K562 (cell line): ENCODE results near the gene C2orf81. TPM values are rescaled to one million over a fixed set of nuclear protein-coding genes. Genes with fewer than 3 reads are reported as not detected.

ENCODE experiments used
- ATAC-seq: fragments of 200-7000 bp; cut with Tn5 transposase; 3 replicates; pipeline ENCODE4 v1.9.1; 2020; ENCODE audit warnings: moderate library complexity
- BruUV-seq: library from RNA; stranded (reverse); fragments of 400-500 nt; replicated peaks from 2 replicates; lab custom pipeline; 2021; lab: Mats Ljungman, UMichigan
- CTCF ChIA-PET: fragments of 300-600 bp; formaldehyde crosslinking; extraction: SDS; loops from one replicate; lab custom pipeline; 2021; ENCODE audit warnings: low intra/inter-chr PET ratio; lab: Yijun Ruan, JAX
- POLR2A ChIA-PET: fragments of 300-600, 350-650 bp; sonication (Branson Sonifier 250); formaldehyde crosslinking; extraction: SDS; loops from one replicate; lab custom pipeline; 2021; ENCODE audit warnings: antibody characterized with exemption, inconsistent platforms; lab: Yijun Ruan, JAX
- DNase-seq, 4 experiments: peaks; one replicate each; pipeline versions ENCODE4 v3.0.0 to v3.0.0-alpha.2; 2011 to 2018; ENCODE audit warnings: low spot score in 3 of 4, mixed read lengths in 3 of 4; ENCODE audit errors: extremely low read depth in 1 of 4
- FAIRE-seq: peaks from 2 replicates; lab custom pipeline; 2011; peaks lifted over from hg19 to GRCh38; lab: Jason Lieb, UNC
- H2AFZ ChIP-seq: 2 replicates; pipeline ENCODE4 v1.6.0; 2011; ENCODE audit warnings: low read depth, low read length, control low read depth, inconsistent platforms
- H3K27ac ChIP-seq: fragments of 200-600 bp; 3 replicates; pipeline ENCODE4 v1.8.0; 2011; ENCODE audit warnings: low read depth, mild to moderate bottlenecking, control low read depth, inconsistent platforms, low read length, moderate library complexity, mixed read lengths; ENCODE audit errors: extremely low read depth
- H3K27me3 ChIP-seq, 2 experiments: fragments of 300-600 bp in 1 of 2; 2 replicates in 1 of 2; 3 replicates in 1 of 2; pipeline versions ENCODE4 v1.6.0 to v1.8.0; 2011; ENCODE audit warnings: inconsistent platforms in 2 of 2, low read length in 2 of 2, mild to moderate bottlenecking in 1 of 2, mixed read lengths in 1 of 2, moderate library complexity in 1 of 2; ENCODE audit not compliant: control insufficient read depth in 2 of 2, insufficient read depth in 2 of 2
- H3K36me3 ChIP-seq: fragments of 300-600 bp; 3 replicates; pipeline ENCODE4 v1.8.0; 2011; ENCODE audit warnings: mild to moderate bottlenecking, low read length, inconsistent platforms; ENCODE audit not compliant: control insufficient read depth, insufficient read depth
- H3K4me1 ChIP-seq, 2 experiments: fragments of 200-600 bp in 1 of 2; replicated peaks in 1 of 2; 2 replicates in 1 of 2; 3 replicates in 1 of 2; pipeline versions ENCODE4 v1.5.1 to v1.8.0; 2011; ENCODE audit warnings: inconsistent platforms in 2 of 2, low read length in 2 of 2, mild to moderate bottlenecking in 1 of 2, mixed read lengths in 1 of 2, moderate library complexity in 1 of 2; ENCODE audit not compliant: control insufficient read depth in 2 of 2, insufficient read depth in 2 of 2
- H3K4me2 ChIP-seq: 2 replicates; pipeline ENCODE4 v1.6.1; 2011; ENCODE audit warnings: low read length, control low read depth, inconsistent platforms, mixed read lengths; ENCODE audit not compliant: insufficient read depth
- H3K4me3 ChIP-seq: fragments of 200-600 bp; sonication (generic), shearing (Covaris generic); 2 replicates; pipeline ENCODE4 v1.5.1; 2016; ENCODE audit warnings: control low read depth, inconsistent platforms
- H3K79me2 ChIP-seq: fragments of 200-600 bp; 3 replicates; pipeline ENCODE4 v1.8.0; 2011; ENCODE audit warnings: low read length, inconsistent platforms; ENCODE audit not compliant: control insufficient read depth, insufficient read depth
- H3K9ac ChIP-seq, 2 experiments: 2 replicates each; pipeline versions ENCODE4 v1.6.0 to v1.6.1; 2011; ENCODE audit warnings: low read depth in 2 of 2, low read length in 2 of 2, control low read depth in 1 of 2, inconsistent platforms in 1 of 2, mild to moderate bottlenecking in 1 of 2, mixed read lengths in 1 of 2; ENCODE audit not compliant: insufficient read depth in 1 of 2
- H3K9me1 ChIP-seq: one replicate; pipeline ENCODE4 v1.6.0; 2011; ENCODE audit warnings: inconsistent platforms, mild to moderate bottlenecking, low read length, moderate library complexity; ENCODE audit not compliant: control insufficient read depth, insufficient read depth
- H3K9me3 ChIP-seq: replicated peaks from 2 replicates; pipeline ENCODE4 v1.5.1; 2011; ENCODE audit warnings: low read depth, low read length, inconsistent platforms; ENCODE audit not compliant: control insufficient read depth, insufficient read depth
- H4K20me1 ChIP-seq: replicated peaks from 2 replicates; pipeline ENCODE4 v1.6.1; 2011; ENCODE audit warnings: low read length, inconsistent platforms, mixed read lengths; ENCODE audit not compliant: control insufficient read depth, insufficient read depth
- CBX5 ChIP-seq: IDR thresholded peaks from 2 replicates; pipeline ENCODE4 v1.6.1; 2014; ENCODE audit warnings: low read depth, borderline replicate concordance
- ELF1 ChIP-seq: fragments of 200-800 bp; sonication (Bioruptor generic); IDR thresholded peaks from 2 replicates; pipeline ENCODE4 v1.6.1; 2016; ENCODE audit warnings: missing genetic modification characterization, missing compliant biosample characterization
- KAT2B ChIP-seq: IDR thresholded peaks from one replicate; pipeline ENCODE4 v1.6.1; 2012; ENCODE audit warnings: low read depth, mild to moderate bottlenecking, control low read depth, inconsistent platforms, low read length, moderate library complexity
- MAZ ChIP-seq, 2 experiments: fragments of 450-650 bp in 1 of 2; sonication (generic) in 1 of 2; formaldehyde crosslinking; IDR thresholded peaks in 1 of 2; conservative IDR thresholded peaks in 1 of 2; 2 replicates each; pipeline versions ENCODE4 v1.4.0 to v1.5.0; 2020; ENCODE audit warnings: mild to moderate bottlenecking in 1 of 2, missing genetic modification reagents in 1 of 2
- MYC ChIP-seq, 2 experiments: fragments of 250-450 bp in 1 of 2; sonication (Bioruptor Pico) in 1 of 2; IDR thresholded peaks; 2 replicates each; pipeline versions ENCODE4 v1.5.1 to v1.6.1; 2012 to 2021; ENCODE audit warnings: low read depth in 2 of 2, borderline replicate concordance in 1 of 2, improper control_type of control experiment in 1 of 2, low read length in 1 of 2, mild to moderate bottlenecking in 1 of 2, moderate library complexity in 1 of 2
- RCOR1 ChIP-seq, 2 experiments: IDR thresholded peaks; 2 replicates each; pipeline ENCODE4 v1.6.1; 2012; ENCODE audit warnings: low read depth in 2 of 2, low read length in 2 of 2, borderline replicate concordance in 1 of 2, improper control_type of control experiment in 1 of 2
- SPI1 ChIP-seq: IDR thresholded peaks from 2 replicates; pipeline ENCODE4 v1.6.1; 2011; ENCODE audit warnings: low read depth, low read length, control low read depth, borderline replicate concordance
- TCF3 ChIP-seq: sonication (generic); formaldehyde crosslinking; IDR thresholded peaks from 2 replicates; pipeline ENCODE4 v1.4.0; 2020; ENCODE audit warnings: mild to moderate bottlenecking, missing genetic modification reagents
- TRIM24 ChIP-seq, 2 experiments: fragments of 450-650 bp; IDR thresholded peaks; 2 replicates each; pipeline ENCODE4 v1.6.1; 2016
- ZNF134 ChIP-seq: fragments of 250-450 bp; sonication (Bioruptor Pico); conservative IDR thresholded peaks from 2 replicates; pipeline ENCODE4 v1.4.0; 2020
- WGBS: fragments of 100-300 bp; shearing (Covaris generic); methylation state at CpG from one replicate; pipeline ENCODE4 v1.1.6; 2016; ENCODE audit warnings: low coverage, mixed read lengths; ENCODE audit not compliant: insufficient coverage; ENCODE audit errors: missing lambda C conversion rate; 5-methylcytosine and 5-hydroxymethylcytosine counted together
- in situ Hi-C: fragments of 300-500 bp; cut with MboI; formaldehyde crosslinking; loops from 4 replicates; pipeline ENCODE4 v1.15.0; 2018; ENCODE audit warnings: inconsistent platforms, mixed read lengths
- intact Hi-C: fragments of 100-400 bp; cut with micrococcal nuclease; formaldehyde crosslinking; loops from 2 replicates; pipeline ENCODE4 v1.14.2; 2022
- polyA plus RNA-seq, 8 experiments: library from polyadenylated mRNA; depleted of rRNA in 4 of 8; stranded (reverse) in 5 of 8; unstranded in 3 of 8; fragments of >200 nt; fragmentation: Nextera tagmentation in 2 of 8; fragmentation: Illumina TruSeq in 1 of 8; extraction: Ambion mirVana in 2 of 8; extraction: Trizol in 1 of 8; gene quantifications; 2 replicates each; pipeline versions ENCODE4 v1.2.1 to v1.2.3, GENCODE V29; 2011 to 2014; ENCODE audit warnings: inconsistent platforms in 1 of 8, missing spikeins in 1 of 8
- total RNA-seq, 7 experiments: library from RNA; depleted of rRNA in 6 of 7; stranded (reverse); fragments of >200 nt in 6 of 7; fragmentation: Illumina TruSeq in 2 of 7; extraction: Trizol in 2 of 7; gene quantifications; 2 replicates each; pipeline versions ENCODE4 v1.2.1 to v1.2.3, GENCODE V29; 2011 to 2021; ENCODE audit warnings: low replicate concordance in 1 of 7

C2orf81 gene
- total and polyA plus RNA-seq, 9 of the 15 experiments (the other 6 are each of a cell fraction or from before 2014, with no cell fraction given): 0.06 TPM; not detected in 8

DNA sequence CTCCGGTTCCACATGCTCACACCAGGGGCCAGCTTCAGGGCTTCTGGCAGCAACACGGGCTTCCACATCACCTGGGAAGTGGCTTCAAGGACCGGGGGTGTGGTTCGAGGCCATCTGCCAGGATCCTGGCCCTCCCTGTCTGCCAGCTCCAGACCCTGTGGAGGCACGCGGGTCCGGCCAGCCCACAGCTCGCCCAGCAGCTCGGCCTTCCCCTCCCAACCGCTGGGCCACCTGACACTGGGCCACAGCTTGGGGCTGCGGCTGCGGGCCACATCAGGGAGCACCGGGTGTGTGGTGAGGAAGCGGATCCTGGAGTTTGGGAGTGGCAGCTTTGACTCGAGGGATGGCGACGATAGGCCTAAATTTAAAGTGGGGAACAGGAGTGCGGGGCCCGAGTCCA is 7.0 kb downstream of the C2orf81 start:
- intact Hi-C loops: no loop called here
- H3K4me2 ChIP-seq: no peak overlapping the region

DNA sequence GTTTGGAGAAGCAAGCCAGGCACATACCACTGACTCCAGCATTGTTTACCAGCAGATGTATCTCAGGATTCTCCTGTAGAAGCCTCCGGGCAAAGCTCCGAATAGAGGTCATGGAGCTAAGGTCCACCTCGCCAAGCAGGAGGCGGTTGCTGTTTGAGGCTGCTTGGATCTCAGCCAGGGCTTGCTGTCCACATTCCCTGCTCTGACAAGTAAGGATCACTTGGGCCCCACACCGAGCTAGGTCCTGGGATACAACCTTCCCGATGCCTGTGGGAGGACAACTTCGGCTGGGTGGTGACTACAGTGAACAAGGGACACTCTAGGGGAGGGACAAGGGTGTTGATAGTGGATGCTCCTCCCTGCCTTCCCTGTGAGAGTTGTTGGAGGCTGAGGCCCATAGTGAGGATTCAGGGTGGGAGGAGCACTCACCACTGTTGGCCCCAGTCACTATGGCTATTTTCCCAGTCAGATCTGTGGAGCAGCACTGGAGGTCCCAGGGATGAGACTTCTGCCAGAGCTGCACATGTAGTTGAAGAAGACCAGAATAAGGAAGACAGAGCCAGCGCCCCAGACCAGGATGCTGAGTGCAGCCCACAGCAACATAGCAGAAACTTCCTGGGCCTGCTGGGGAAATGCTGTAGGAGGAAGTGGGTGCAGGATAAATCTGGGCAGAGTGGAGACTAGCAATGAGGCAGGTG is 8.3 kb downstream of the C2orf81 start:
- no peaks in the 10 kb centered on the region for H3K79me2 ChIP-seq
- 20% methylated on average over 8 of the region's 8 CpGs for WGBS
- BruUV-seq: no TSS peak
- DNase-seq (no peak), FAIRE-seq (peak; percentile 76), ATAC-seq (peak; percentile 18; the same call in 1 of the 3 replicates)
- H3K9me3 ChIP-seq: no peaks in the 10 kb centered on the region
- H4K20me1 ChIP-seq: no peaks in the 10 kb centered on the region
- POLR2A ChIA-PET: no interaction called here
- CTCF ChIA-PET: no interaction called here
- H2AFZ ChIP-seq: peak overlapping the region; percentile 59; the same call in 1 of the 2 replicates
- no peak for TF ChIP-seq MYC (IDR thresholded peaks at IDR 0.05; ENCODE audit: low read depth, low read length)
- no peak for TF ChIP-seq MYC (CRISPR knock-in tag; IDR thresholded peaks at IDR 0.05; ENCODE audit: borderline replicate concordance, low read depth)
- TF ChIP-seq CBX5: no peak
- no peak for TF ChIP-seq KAT2B
- TF ChIP-seq RCOR1 (IDR thresholded peaks at IDR 0.05; ENCODE audit: borderline replicate concordance in 1 of 2, low read depth in 2 of 2, low read length in 2 of 2): peak in 1 of 2 experiments; percentile 43; a peak in 1 of 4 replicates
- TF ChIP-seq TRIM24 (IDR thresholded peaks at IDR 0.05): no peak
- peak; percentile 69 for TF ChIP-seq SPI1
- 0 out of 2 replicates have a peak, but pooled peaks have one; percentile 18 for TF ChIP-seq TCF3 (CRISPR knock-in tag)
- no peak for TF ChIP-seq ZNF134 (CRISPR knock-in tag)
- H3K4me1 ChIP-seq: peaks cover 0 to 26% of the 10 kb centered on the region in 2 experiments; a peak in 3 of 5 replicates
- peaks cover 0 to 18% of the 10 kb centered on the region in 2 experiments; a peak in 4 of 5 replicates for H3K27me3 ChIP-seq
- in situ Hi-C loops (no loop called here), intact Hi-C loops (no loop called here)
- H3K4me2 ChIP-seq: peak overlapping the region; percentile 21; the same call in 1 of the 2 replicates
- no peaks in the 10 kb centered on the region for H3K9me1 ChIP-seq
- no peaks in the 10 kb centered on the region for H3K36me3 ChIP-seq
- peak overlapping the region in 1 of 2 experiments; percentile 60; a peak in 1 of 4 replicates for H3K9ac ChIP-seq
- no peak overlapping the region for H3K27ac ChIP-seq
- no peak overlapping the region for H3K4me3 ChIP-seq

More for the DNA sequence above, 7.0 kb downstream of the C2orf81 start:
- CTCF ChIA-PET: no interaction called here
- 52% methylated on average over 9 of the region's 19 CpGs for WGBS
- POLR2A ChIA-PET: no interaction called here
- TF ChIP-seq MAZ (CRISPR knock-in tag; conservative IDR thresholded peaks at IDR 0.05 in 1 of 2, IDR thresholded peaks at IDR 0.05 in 1 of 2) (no peak), ELF1 (tag) (no peak)
- ATAC-seq (no peak), FAIRE-seq (no peak), DNase-seq (no peak)
- H3K9me3 ChIP-seq: no peaks in the 10 kb centered on the region
- H3K79me2 ChIP-seq: no peaks in the 10 kb centered on the region
- no peak overlapping the region for H2AFZ ChIP-seq
- H3K9ac ChIP-seq: peak overlapping the region in 1 of 2 experiments; percentile 19; a peak in 1 of 4 replicates
- H3K4me1 ChIP-seq: peaks cover 0 to 30% of the 10 kb centered on the region in 2 experiments; a peak in 3 of 5 replicates
- in situ Hi-C loops: no loop called here
- no TSS peak for BruUV-seq
- H3K27ac ChIP-seq: no peak overlapping the region
- peaks cover 3 to 22% of the 10 kb centered on the region in 2 experiments; a peak in 4 of 5 replicates for H3K27me3 ChIP-seq
- no peak overlapping the region for H3K4me3 ChIP-seq
- no peaks in the 10 kb centered on the region for H3K36me3 ChIP-seq
- H4K20me1 ChIP-seq: no peaks in the 10 kb centered on the region
- no peaks in the 10 kb centered on the region for H3K9me1 ChIP-seq
